Lower lobe of right lung (tissue), 2 donors: ENCODE data around the gene GALNT17. TPM values are rescaled to one million over a fixed set of nuclear protein-coding genes. Genes with fewer than 3 reads are reported as not detected.

Experiments used
- ATAC-seq, 2 donors: fragments of 200-7000 bp; cut with Tn5 transposase; one replicate each; pipeline ENCODE4 v1.9.1; 2020 to 2022; ENCODE audit warnings: mild to moderate bottlenecking in 2 of 2, moderate library complexity in 2 of 2
- DNase-seq: peaks from one replicate; pipeline ENCODE4 v3.0.0-alpha.2; 2020
- H3K27ac ChIP-seq: fragments of 200-600 bp; one replicate; pipeline ENCODE4 v1.8.0; 2022
- H3K27me3 ChIP-seq: fragments of 200-600 bp; one replicate; pipeline ENCODE4 v1.8.0; 2022; ENCODE audit warnings: low read depth
- H3K36me3 ChIP-seq: fragments of 200-600 bp; one replicate; pipeline ENCODE4 v1.8.0; 2022; ENCODE audit warnings: mild to moderate bottlenecking
- H3K4me1 ChIP-seq: fragments of 200-600 bp; one replicate; pipeline ENCODE4 v1.8.0; 2022
- H3K4me3 ChIP-seq: fragments of 200-600 bp; one replicate; pipeline ENCODE4 v1.8.0; 2022; ENCODE audit warnings: mild to moderate bottlenecking
- H3K9me3 ChIP-seq: fragments of 200-600 bp; one replicate; pipeline ENCODE4 v1.8.0; 2022
- intact Hi-C: fragments of 100-400 bp; cut with DNase I; formaldehyde crosslinking; loops from one replicate; pipeline ENCODE4 v1.11.0; 2022
- microRNA-seq: library from miRNA; unstranded; fragments of <30 nt; microRNA quantifications from one replicate; pipeline ENCODE4 v1.2.0, GENCODE V29; 2020; ENCODE audit warnings: borderline number of aligned reads
- total RNA-seq: library from RNA; stranded (reverse); fragmentation: NEBNext Ultra II Directional; extraction: Animal tissue kit (Norgen Biotek cat#: 25700); gene quantifications from one replicate; pipeline ENCODE4 v1.2.1, GENCODE V29; 2021
- TF ChIP-seq, protein P1 (sequence below): fragments of 200-600 bp; IDR thresholded peaks from one replicate; pipeline ENCODE4 v1.8.0; 2022; ENCODE audit warnings: antibody characterized with exemption, mild to moderate bottlenecking
- donor health status: DM: no; HTN: yes; CAD: no; lungs with severe emphysema.

Gene GALNT17
- total RNA-seq, 1 donor from 2014 or later: 6.6 TPM

DNA sequence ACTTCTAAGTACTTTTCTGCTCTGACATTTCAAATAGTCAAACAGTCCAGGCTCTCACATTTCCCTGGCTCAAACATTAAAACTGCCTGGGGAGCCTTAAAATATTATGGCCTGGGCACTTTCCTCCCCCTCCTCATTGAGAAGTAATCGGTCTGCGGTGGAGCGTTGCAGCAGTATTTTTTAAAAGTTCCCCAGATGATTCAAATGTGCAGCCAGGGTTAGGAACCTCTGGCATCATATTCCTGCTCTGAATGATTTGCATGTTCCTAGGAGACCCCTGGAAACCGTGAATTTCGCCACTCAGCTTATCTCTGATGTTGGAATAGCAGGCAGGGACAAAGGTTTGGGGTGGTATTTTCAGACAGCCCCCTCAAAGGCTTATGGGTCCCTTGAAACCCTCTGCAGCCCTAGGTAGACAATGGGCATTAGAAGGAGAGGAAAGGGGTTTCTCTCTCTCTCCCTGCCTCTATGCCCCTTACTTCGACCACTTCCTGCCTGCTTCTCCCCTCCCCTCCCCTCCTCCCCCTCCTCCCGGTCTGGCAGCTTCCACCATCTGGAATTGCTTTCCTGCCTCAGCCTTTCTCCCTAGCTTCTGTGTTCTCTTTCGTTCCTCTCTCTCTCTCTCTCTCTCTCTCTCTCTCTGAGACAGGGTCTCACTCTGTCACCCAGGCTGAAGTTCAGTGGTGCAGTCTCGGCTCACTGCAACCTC, 622.2 kb downstream of the GALNT17 start:
- Histone ChIP-seq H3K27ac (no peak overlapping the region), H3K36me3 (no peaks in the 10 kb centered on the region), H3K9me3 (no peaks in the 10 kb centered on the region), H3K27me3 (peaks cover 35% of the 10 kb centered on the region), H3K4me3 (no peak overlapping the region), H3K4me1 (no peaks in the 10 kb centered on the region)
- no peak for DNase-seq
- intact Hi-C loops: no loop called here
- ATAC-seq: no peak
- TF ChIP-seq, protein P1, sequence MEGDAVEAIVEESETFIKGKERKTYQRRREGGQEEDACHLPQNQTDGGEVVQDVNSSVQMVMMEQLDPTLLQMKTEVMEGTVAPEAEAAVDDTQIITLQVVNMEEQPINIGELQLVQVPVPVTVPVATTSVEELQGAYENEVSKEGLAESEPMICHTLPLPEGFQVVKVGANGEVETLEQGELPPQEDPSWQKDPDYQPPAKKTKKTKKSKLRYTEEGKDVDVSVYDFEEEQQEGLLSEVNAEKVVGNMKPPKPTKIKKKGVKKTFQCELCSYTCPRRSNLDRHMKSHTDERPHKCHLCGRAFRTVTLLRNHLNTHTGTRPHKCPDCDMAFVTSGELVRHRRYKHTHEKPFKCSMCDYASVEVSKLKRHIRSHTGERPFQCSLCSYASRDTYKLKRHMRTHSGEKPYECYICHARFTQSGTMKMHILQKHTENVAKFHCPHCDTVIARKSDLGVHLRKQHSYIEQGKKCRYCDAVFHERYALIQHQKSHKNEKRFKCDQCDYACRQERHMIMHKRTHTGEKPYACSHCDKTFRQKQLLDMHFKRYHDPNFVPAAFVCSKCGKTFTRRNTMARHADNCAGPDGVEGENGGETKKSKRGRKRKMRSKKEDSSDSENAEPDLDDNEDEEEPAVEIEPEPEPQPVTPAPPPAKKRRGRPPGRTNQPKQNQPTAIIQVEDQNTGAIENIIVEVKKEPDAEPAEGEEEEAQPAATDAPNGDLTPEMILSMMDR: no peak

DNA sequence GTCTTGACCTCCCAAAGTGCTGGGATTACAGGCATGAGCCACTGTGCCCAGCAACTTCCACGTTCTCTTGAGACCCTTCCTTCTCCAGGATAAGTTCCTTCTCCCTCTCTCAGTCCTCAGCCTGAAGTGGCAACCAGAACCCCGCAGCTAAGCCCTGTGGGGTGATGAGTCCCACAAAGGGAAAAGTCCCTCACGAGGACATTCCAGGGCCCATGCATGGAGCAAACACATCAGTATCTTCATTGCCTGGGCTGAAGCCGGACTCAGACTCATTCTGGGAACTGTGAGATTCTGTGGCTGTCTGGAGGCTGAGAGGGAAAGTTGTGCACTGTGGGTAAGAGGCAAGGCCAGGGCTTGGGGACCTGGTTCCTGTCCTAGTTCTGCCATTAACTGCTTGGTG, 622.9 kb downstream of the GALNT17 start:
- TF ChIP-seq, protein P1: no peak
- no peak overlapping the region for H3K27ac ChIP-seq
- H3K36me3 ChIP-seq: no peaks in the 10 kb centered on the region
- intact Hi-C loops: no loop called here
- no peaks in the 10 kb centered on the region for H3K4me1 ChIP-seq
- no peak for DNase-seq
- H3K27me3 ChIP-seq: peaks cover 34% of the 10 kb centered on the region
- H3K9me3 ChIP-seq: no peaks in the 10 kb centered on the region
- H3K4me3 ChIP-seq: no peak overlapping the region
- no peak for ATAC-seq

DNA sequence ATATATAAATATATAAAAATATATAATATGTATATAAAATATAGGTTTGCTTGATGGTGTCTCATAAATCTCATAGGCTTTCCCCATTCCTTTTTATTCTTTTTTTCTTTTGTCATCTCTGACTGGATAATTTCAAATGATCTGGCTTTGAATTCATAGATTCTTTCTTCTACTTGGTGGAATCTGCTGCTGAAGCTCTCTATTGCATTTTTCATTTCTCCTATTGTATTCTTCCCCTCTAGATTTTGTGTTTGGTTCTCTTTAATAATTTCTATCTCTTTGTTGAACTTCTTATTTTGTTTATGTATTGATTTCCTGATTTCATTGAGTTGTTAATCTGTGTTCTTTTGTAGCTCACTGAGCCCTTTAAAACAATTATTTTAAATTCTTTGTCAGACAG, 629.4 kb downstream of the GALNT17 start:
- Histone ChIP-seq H3K4me3 (no peak overlapping the region), H3K9me3 (no peaks in the 10 kb centered on the region), H3K27ac (no peak overlapping the region), H3K4me1 (no peaks in the 10 kb centered on the region), H3K36me3 (no peaks in the 10 kb centered on the region), H3K27me3 (no peaks in the 10 kb centered on the region)
- DNase-seq (no peak), ATAC-seq (no peak)
- TF ChIP-seq, protein P1: no peak
- intact Hi-C loops: no loop called here

Small RNA genes within 50 kb of the gene (microRNA-seq; reads per million reads assigned to microRNA genes)
- gene MIR3914-1 (not detected), gene MIR3914-2 (not detected)
